Activated CD8-positive, alpha-beta memory T cell treated with anti-CD3 and anti-CD28 coated beads, Interleukin-2, amount 50 U/mL, for 24 hours (primary cell): ENCODE measurements around the gene CLEC4D.
A peak's percentile ranks its signal among the peaks of the same experiment; 100 is the strongest.
"Not testable (repeated sequence)": the region's sequence is repeated elsewhere in the genome, so short reads cannot be mapped to it uniquely, and the experiment has no call there.

ENCODE experiments used
- DNase-seq: peaks from one replicate; pipeline ENCODE4 v3.0.0-alpha.2; 2020; ENCODE audit errors: extremely low read depth

Gene CLEC4D

DNA sequence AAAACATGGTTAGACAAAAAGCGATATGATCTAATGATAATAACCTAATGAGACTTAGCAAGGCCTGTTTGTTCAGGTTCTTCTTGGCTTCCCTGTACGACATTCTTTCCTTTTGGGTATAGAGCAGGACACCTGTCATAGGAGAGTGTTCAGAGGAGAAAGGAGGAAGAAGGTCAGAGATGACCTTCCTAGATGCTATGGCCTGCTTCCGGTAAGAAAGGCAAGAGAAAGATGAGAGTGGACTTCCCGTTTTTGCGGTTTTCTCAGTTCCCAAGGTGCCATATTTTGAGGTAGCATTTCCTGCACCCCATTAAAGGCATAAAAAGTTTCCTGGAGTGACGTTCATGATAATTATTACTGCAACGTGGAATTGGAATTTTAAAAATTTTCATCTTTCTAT lies 18.7 kb downstream of the CLEC4D start:
- DNase-seq: no peak

- not testable (repeated sequence) for DNase-seq
These were observed 24.5 kb downstream of the CLEC4D start for GRCh38 chr12:8537820-8538219.

DNA sequence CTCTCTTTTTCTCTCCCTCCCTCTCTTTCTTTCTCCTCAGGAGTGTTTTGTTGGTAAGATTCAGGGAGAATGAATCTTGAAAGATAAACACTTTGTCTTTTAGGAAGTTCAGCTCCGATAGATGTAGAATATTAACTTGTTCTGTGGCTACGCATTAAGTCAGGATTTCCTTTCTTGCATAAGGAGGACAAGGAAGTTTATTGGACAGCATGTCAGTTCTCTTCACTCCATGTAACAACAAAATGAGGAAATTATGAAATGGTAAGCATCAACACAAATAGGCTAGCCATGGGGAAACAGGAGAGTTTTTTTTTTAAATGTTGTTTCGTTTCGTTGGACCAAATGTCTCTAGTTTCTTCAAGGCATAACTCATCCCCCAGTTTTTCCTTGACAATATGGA lies 27.5 kb downstream of the CLEC4D start, which contains the start of gene CLEC4E:
Gene CLEC4E (minus strand): TSS at position 75 of the 400 bp plus-strand sequence. CDS start 108 bp downstream, outside the sequence.
- DNase-seq: not testable (repeated sequence)

GRCh38 chr12:8541562-8541961 lies 28.3 kb downstream of the CLEC4D start:
- DNase-seq: no peak

DNA sequence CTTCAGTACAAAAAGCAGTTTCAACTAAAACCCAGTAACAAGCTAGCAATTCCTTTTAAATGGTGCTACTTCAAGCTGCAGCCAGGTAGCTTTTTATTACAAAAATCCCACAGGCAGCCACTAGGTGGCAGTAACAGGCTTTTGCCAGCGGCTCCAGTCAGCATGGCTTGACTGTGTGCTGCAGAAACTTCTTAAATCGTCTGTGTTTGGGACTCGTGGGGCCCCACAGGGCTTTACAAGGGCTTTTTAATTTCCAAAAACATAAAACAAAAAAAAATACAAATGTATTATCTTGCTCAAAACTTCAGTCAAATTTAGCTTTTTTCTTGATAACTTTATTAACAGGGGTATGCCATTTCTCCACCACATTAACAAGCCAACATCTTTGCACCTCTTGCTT lies 31.0 kb downstream of the CLEC4D start:
- peak; percentile 38 for DNase-seq

GRCh38 chr12:8546591-8546990 lies 33.3 kb downstream of the CLEC4D start:
- DNase-seq: no peak

DNA sequence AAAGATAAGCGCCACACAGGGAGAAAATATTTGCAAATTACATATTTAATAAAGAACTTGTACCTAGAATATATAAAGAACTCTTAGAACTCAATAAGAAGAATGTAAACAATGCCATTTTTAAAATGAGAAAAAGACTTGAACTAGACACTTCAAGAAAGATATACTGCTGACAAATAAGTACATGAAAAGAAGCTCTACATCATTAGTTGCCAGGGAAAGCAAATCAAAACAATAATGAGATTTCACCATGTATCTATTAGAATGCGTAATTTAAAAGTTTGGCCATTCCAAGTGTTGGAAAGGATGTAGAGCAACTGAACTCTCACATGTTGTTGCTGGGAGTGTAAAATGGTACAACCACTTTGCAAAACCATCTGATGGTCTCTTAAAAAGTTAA lies 34.3 kb downstream of the CLEC4D start:
- DNase-seq: no peak

DNA sequence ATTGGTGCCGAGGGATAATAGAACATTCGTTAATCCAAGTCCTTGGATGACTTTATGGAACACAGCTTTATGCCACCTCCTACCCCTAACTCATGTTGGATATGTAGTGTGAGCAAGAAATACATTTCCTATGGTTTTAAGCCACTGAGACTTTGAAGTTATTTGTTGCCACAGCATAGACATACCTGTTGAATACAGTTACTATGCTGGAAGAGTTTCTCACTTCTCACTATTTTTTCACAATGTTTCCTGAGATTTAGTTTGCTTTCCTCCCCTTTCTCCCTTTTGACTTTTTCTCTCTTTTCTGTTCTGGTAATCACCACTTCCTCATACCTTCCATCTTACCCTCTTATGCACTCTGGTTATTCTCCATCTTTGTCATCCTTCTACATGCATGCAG lies 34.9 kb downstream of the CLEC4D start:
- DNase-seq: no peak

- DNase-seq: no peak
These were observed 36.1 kb downstream of the CLEC4D start for GRCh38 chr12:8549381-8549780.

DNA sequence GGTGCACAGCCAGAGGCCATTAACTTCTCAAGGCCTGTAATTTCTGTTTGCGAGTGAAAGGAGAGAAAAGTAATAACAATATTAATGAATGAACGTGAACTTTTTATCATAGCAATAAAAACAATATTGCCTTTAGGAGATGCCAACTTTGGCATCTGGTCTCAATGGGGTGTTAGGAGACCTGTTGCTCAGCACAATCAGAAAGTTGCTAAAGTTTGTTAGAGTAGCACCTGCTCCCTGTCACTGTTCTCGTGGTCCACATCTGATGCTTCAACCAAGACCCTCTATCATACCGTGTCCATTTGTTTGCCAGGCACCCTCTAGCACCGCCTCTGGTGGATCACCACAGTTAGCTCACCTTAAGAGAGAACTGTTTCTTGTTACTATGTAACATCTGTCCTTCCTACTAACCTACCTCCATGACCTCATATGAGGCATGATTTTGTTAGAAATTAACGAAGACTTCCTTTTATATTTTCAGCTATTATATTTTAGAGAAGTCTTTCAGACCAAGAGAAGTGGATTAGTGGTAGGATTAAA lies 39.9 kb downstream of the CLEC4D start:
- no peak for DNase-seq

DNA sequence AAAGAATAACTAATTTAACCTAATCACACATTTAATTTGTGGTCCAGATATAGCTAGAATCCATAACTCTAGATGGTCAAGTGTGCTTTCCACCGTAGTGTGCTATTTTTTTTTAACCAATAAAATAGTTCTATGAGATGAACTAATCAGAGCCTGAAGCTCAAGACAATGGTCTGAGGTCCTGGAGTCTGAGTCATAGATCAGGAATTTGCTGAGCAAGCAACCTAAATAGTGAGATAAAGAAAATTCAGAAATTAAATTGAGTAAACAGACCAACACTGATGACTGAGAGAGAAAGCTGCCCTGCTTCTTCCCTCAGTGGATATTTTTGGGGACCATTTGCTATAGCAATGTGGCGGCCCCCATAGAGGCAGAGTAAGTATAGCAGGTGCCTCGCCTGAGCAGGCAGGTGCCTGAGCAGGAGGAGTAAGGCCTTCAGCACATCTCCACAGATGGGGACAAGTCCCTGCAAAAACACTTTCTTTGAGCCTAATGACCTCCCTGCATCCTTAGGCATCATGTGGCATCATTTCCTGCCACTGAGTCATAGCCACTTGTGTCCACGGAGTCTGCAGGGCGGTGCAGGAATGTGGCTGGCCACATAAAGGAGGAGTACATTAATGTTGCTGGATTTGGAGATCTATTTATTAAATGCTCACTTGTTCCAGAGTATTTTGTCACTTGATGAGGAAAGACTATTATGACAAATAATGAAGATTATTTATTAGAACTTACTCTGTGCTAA lies 41.3 kb downstream of the CLEC4D start:
- no peak for DNase-seq

DNA sequence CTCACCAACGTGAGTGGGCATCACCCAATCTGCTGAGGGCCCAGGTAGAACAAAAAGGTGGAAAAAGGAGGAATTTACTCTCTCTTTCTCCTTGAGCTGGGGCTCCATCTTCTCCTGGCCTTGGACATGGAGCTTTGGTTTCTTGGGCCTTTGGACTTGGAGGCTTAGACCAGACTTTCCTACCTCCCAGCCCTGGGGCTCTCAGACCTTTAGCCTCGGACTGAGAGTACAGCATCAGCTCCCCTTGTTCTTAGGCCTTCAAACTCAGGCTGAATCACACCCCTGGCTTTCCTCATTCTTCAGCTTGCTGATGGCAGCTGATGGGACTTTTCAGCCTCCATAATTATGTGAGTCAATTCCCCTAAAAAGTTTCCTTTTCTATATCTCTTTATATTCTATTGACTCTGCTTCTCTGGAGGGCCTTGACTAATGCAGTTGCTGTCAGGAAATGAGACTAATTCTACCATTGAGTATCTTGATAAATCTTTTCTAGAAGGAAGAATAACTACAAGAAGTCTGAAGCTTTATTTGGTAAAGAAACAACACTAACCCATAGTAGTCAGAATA lies 43.3 kb downstream of the CLEC4D start:
- DNase-seq: no peak

- DNase-seq: no peak
These were observed 46.4 kb downstream of the CLEC4D start for GRCh38 chr12:8559676-8560075.

- no peak for DNase-seq
These were observed 47.7 kb downstream of the CLEC4D start for GRCh38 chr12:8561011-8561410.

- no peak for DNase-seq
These were observed 49.0 kb downstream of the CLEC4D start for GRCh38 chr12:8562310-8562709.

DNA sequence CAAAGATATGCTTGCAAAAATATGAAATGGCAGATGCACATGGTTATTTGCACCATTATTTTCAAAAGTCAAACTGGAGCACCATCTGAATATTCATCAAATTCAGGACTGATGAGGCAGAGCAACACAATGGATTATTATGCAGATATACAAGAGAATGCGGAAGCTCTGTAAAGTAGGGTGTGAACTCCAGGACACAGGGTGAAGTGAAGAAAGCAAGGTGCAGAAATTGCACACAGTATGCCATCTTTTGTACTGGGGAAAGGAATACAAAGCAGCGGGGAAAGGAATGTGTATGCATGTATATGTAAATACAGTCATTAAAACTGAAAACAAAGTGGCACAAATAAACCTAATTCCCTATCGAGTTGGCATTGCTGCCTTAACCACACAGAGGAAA lies 50.1 kb downstream of the CLEC4D start:
- DNase-seq: no peak

- no peak for DNase-seq
These were observed 51.4 kb downstream of the CLEC4D start for GRCh38 chr12:8564656-8565055.

DNA sequence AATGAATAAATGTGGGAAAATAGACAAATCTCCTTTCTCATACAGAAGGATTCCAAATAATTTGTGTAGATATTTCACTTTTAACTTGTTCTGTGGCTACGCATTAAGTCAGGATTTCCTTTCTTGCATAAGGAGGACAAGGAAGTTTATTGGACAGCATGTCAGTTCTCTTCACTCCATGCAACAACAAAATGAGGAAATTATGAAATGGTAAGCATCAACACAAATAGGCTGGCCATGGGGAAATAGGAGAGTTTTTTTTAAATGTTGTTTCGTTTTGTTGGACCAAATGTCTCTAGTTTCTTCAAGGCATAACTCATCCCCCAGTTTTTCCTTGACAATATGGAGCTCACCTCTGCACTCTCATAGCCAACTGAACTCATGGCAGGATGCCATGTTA lies 52.7 kb downstream of the CLEC4D start:
- DNase-seq: not testable (repeated sequence)

- DNase-seq: no peak
These were observed 53.2 kb downstream of the CLEC4D start for GRCh38 chr12:8566525-8566924.
